Neutrophil (primary cell): ENCODE results near the gene SERPINB1.
A peak's percentile ranks its signal among the peaks of the same experiment; 100 is the strongest.

Experiments used
- H3K27ac ChIP-seq: fragments of 200-600 bp; sonication (generic); 2 replicates; pipeline ENCODE4 v1.5.1; 2016; ENCODE audit warnings: mild to moderate bottlenecking, moderate library complexity
- H3K27me3 ChIP-seq: fragments of 200-600 bp; sonication (generic); 2 replicates; pipeline ENCODE4 v1.6.0; 2016; ENCODE audit warnings: mild to moderate bottlenecking
- H3K36me3 ChIP-seq: fragments of 200-600 bp; sonication (generic); 2 replicates; pipeline ENCODE4 v1.5.1; 2017
- H3K4me1 ChIP-seq, 2 experiments: fragments of 200-600 bp in 1 of 2; sonication (generic) in 1 of 2; 1 replicate in 1 of 2; 2 replicates in 1 of 2; pipeline versions ENCODE4 v1.5.1 to v1.6.1; 2013 to 2016; ENCODE audit warnings: low read depth in 1 of 2, low read length in 1 of 2, mild to moderate bottlenecking in 1 of 2, moderate library complexity in 1 of 2; ENCODE audit not compliant: control insufficient read depth in 1 of 2, insufficient read depth in 1 of 2
- H3K4me3 ChIP-seq, 2 experiments: fragments of 200-600 bp in 1 of 2; sonication (generic) in 1 of 2; 1 replicate in 1 of 2; 2 replicates in 1 of 2; pipeline ENCODE4 v1.5.1; 2013 to 2016; ENCODE audit warnings: low read depth in 1 of 2, low read length in 1 of 2, mild to moderate bottlenecking in 1 of 2, moderate library complexity in 1 of 2
- H3K9me3 ChIP-seq: fragments of 200-600 bp; sonication (generic); 2 replicates; pipeline ENCODE4 v1.5.1; 2016
- TF ChIP-seq, protein P1 (sequence below): fragments of 200-600 bp; sonication (generic); IDR thresholded peaks from 2 replicates; pipeline ENCODE4 v1.5.1; 2016; ENCODE audit warnings: antibody characterized with exemption

The SERPINB1 gene

DNA sequence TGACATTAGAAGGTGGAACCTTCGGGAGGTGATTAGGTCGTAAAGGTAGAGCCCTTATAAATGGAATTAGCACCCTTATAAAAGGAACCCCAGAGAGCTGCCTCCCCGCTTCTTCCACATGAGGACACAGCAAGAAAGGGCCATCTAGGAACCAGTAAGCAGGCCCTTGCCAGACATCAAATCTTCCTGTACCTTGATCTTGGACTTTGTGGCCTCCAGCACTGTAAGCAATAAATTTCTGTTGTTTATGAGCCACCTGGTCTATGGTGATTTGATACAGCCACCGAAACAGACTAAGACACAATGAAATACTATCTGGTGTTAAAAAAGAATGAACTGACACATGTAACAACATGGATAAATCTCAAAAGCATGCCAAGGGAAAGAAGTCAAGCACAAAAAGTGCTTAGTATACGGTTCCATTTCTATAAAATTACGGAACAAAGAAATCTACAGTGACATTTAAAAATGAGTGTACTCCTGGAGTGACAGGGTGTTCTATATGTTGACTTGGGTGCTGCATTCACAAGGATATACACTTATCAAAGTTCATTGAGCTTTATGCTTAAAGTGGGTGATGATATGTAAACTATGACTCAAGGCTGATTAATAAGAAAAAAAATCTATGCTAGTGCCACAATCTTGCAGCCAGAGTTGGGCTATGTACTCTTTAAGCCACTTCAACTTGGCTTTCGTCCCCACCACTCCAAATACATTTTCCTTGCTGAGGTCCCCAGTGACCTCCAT lies 18.4 kb downstream of the SERPINB1 start:
- TF ChIP-seq, protein P1, sequence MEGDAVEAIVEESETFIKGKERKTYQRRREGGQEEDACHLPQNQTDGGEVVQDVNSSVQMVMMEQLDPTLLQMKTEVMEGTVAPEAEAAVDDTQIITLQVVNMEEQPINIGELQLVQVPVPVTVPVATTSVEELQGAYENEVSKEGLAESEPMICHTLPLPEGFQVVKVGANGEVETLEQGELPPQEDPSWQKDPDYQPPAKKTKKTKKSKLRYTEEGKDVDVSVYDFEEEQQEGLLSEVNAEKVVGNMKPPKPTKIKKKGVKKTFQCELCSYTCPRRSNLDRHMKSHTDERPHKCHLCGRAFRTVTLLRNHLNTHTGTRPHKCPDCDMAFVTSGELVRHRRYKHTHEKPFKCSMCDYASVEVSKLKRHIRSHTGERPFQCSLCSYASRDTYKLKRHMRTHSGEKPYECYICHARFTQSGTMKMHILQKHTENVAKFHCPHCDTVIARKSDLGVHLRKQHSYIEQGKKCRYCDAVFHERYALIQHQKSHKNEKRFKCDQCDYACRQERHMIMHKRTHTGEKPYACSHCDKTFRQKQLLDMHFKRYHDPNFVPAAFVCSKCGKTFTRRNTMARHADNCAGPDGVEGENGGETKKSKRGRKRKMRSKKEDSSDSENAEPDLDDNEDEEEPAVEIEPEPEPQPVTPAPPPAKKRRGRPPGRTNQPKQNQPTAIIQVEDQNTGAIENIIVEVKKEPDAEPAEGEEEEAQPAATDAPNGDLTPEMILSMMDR = no peak
- no peaks in the 10 kb centered on the region for H3K9me3 ChIP-seq
- peaks cover 41 to 43% of the 10 kb centered on the region in 2 experiments for H3K4me1 ChIP-seq
- peaks cover 5% of the 10 kb centered on the region for H3K36me3 ChIP-seq
- H3K4me3 ChIP-seq = no peak overlapping the region
- no peak overlapping the region for H3K27ac ChIP-seq
- no peaks in the 10 kb centered on the region for H3K27me3 ChIP-seq

DNA sequence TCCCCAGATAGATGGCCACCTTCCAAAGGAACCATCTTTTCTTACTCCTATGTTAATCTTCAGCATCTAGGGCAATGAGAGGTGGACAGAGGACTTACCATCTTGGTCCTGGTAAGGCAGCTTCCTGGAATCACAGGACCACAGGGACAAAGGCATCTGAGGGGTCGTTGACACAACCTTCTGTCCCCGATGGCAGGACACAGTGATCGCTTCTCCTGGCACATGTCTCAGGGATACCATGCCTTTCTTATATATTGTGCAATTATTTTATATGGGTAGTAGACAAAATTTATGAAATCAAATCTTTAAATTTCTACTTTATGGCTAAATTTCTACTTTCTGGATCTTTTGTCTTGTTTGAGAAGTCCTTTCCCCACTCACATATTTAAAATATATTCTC lies 20.1 kb downstream of the SERPINB1 start:
- Histone ChIP-seq H3K36me3 (peaks cover 5% of the 10 kb centered on the region), H3K4me3 (no peak overlapping the region), H3K27ac (peak overlapping the region; percentile 38), H3K4me1 (peaks cover 48 to 52% of the 10 kb centered on the region in 2 experiments), H3K27me3 (no peaks in the 10 kb centered on the region), H3K9me3 (no peaks in the 10 kb centered on the region)
- TF ChIP-seq, protein P1 = no peak

DNA sequence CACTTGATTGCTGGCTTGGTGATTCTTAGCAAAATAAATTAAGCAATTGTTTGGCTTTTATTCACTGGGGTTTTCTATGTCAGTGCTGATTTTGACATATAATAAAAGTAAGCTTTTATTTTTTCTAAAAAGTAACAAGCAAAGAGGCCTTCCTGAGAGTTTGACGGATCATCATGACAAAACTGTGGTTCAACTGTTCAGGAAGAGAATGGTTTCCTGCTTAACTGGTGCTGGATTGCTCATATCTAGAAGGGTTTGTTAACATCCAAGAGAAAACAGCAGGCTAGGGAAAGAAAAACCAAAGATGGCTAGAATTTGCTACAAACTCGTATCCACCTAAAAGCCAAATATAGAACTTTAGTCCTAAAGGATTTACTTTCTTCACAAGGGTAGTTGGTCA lies 21.2 kb downstream of the SERPINB1 start:
- peaks cover 5% of the 10 kb centered on the region for H3K36me3 ChIP-seq
- H3K4me1 ChIP-seq = peaks cover 41 to 48% of the 10 kb centered on the region in 2 experiments
- H3K4me3 ChIP-seq = no peak overlapping the region
- no peaks in the 10 kb centered on the region for H3K27me3 ChIP-seq
- TF ChIP-seq, protein P1 = no peak
- no peaks in the 10 kb centered on the region for H3K9me3 ChIP-seq
- peak overlapping the region; percentile 73 for H3K27ac ChIP-seq

GRCh38 chr6:2819978-2820377 lies 21.7 kb downstream of the SERPINB1 start:
- H3K4me1 ChIP-seq = peaks cover 41 to 48% of the 10 kb centered on the region in 2 experiments
- H3K4me3 ChIP-seq = no peak overlapping the region
- H3K27ac ChIP-seq = peak overlapping the region; percentile 73
- no peaks in the 10 kb centered on the region for H3K27me3 ChIP-seq
- peaks cover 5% of the 10 kb centered on the region for H3K36me3 ChIP-seq
- TF ChIP-seq, protein P1 = no peak
- no peaks in the 10 kb centered on the region for H3K9me3 ChIP-seq

GRCh38 chr6:2819115-2819514 lies 22.5 kb downstream of the SERPINB1 start:
- TF ChIP-seq, protein P1 = no peak
- H3K27ac ChIP-seq = peak overlapping the region; percentile 73
- H3K9me3 ChIP-seq = no peaks in the 10 kb centered on the region
- peaks cover 41 to 48% of the 10 kb centered on the region in 2 experiments for H3K4me1 ChIP-seq
- H3K36me3 ChIP-seq = no peaks in the 10 kb centered on the region
- no peak overlapping the region for H3K4me3 ChIP-seq
- H3K27me3 ChIP-seq = no peaks in the 10 kb centered on the region
